Hippocampal formation (tissue), 2 donors: ENCODE measurements around the gene CADM1.

Source experiments
- DNase-seq, 2 donors: peaks; one replicate each; lab custom pipeline; 2025; lab: John Stamatoyannopoulos, UW

CADM1 gene

DNA sequence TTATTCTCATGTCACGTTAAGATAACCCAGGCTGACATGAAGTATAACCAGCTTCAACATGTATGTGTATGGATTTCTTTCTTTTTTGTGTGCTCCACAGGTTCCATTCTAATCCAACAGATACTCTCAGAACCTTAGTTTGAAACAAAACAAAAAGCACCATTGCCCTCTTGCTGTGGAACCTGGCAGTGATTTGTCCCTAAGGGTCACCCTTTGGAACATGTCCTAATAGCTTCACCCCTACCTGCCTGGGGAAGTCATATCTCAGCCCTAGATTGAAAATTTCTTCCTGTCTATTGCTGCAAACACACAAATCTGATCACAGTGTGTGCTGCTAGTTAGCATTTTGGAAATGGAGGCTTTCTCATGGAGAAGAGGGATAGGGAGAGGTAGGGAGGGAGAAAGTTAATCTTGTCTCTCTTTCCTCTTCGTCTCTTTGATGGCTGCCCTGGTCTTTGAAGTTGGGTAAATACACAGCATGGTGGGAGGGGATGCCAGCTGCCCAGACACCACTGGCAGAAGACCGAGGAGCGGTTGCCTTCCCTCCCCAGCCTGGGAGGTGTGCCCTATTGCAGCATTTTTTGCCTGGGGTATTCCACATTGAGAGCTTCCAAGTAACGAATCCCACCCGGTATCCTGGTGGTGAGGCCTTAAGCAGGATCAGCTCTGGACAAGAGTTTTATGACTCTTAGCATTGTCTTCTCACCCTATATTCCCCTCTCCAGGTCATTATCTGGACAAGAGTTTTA is 11.6 kb upstream of the CADM1 start:
- no peak for DNase-seq

DNA sequence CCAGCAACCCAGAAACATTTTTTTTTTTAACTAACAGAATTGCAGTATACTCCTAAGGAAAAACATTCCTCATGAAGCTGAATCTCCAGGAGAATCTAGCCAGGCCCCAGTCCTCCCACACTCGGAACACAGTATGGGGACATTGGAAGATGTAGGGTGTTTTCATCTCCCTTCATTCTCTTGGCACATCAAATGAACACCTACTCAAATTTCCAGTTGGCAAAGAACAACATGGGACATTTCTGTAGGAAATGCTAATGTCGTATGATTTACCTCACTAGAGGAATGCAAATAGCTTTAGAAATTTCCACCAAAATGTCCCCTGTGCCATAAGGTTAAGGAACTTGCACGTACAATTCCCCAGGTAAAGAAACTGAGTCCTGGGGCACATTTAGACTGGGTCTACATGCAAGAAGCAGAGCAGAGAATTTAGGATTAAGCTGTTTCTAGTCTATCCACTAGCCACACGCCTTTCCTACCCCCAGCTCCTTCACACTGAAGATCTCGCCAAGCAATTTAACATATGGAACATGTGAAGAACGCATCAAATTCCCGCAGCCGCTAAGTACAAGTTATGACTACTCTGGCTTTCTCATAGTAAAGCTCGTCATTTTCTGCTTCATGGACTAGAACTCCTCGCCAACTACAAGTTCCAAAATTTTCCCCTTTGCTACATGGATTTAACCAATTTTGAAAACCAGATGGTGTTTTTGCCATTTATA is 2.9 kb upstream of the CADM1 start:
- no peak for DNase-seq

- DNase-seq, result no peak
These were observed 960 bp upstream of the CADM1 start for GRCh38 chr11:115505175-115505574.

- DNase-seq, result no peak
These were observed 334 bp downstream of the CADM1 start for GRCh38 chr11:115503886-115504275.

- peak; percentile 84 to 90 for DNase-seq
These were observed 931 bp downstream of the CADM1 start for GRCh38 chr11:115503083-115503885.

DNA sequence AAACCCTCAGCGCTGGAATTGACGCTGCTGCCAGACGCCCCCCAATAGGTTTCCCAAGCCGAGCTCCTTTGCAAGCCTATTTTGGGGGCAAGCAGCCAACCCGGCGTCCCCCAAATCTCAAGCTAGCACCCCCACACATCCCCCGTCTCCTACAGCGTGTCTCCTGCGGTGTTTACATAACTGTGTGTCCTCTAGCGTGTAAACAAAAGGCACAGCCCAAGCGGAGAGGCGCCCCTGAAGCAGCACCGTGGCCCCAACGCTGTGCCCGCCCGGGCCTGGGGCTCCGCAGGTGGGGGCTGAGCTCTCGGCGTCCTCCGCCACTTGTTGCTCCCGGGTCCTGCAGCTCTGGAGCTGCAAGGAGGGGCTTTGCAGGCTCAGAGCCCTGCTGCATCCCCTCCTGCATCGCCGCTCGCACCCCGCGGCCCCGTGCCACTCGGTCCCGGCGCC is 1.6 kb downstream of the CADM1 start:
- DNase-seq, result no peak

DNA sequence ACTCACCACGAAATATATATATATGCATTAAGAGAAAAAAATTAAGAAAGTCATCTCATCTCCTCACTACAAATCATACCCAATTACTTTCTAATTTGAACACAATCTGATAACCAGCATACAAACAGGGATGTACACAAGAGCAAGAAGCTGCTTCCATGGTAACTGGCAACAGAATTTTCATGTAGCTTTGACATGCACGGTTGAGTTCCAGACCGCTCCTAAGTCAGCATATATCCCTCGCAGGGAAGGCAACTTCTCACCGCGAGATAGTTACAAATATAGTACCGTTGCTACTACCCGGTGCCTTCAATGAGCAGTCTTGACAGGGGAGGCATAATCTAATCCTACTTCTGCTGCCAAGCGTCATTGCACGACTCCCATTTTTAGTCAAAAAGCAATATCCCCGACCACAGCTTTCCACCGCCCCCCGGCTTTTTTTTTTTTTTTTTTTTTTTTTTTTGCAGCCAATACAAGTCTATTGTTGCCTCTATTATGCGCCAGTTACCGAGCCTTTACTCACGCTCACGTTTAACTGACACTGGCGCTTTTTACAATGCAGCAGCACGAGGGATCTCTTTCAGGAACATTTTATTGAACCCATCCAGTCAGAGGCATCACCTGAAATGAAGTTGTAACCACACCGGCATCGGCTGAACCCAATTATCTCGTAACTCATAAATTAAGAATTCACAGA is 2.2 kb downstream of the CADM1 start:
- peak; percentile 39 to 46 for DNase-seq

DNA sequence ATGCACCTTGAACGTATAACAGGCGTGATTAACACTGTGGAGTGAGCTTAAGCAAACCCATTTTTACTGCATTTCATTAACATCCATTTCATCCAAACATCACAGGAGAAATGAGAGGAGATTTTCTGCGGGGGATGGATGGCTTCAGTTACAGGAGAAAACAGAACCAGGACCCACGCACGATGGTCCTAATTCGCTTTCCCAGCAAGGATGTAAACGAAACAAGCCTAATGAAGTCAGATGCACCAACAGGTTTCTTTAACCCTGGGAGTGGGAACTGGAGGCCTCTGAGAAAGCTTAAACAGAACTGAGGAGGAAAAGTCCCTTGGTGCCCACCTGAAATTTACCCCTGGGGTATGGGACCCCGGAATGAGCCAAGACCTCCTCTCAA is 2.7 kb downstream of the CADM1 start:
- no peak for DNase-seq

- DNase-seq, result peak; percentile 80 to 98
These were observed 3.4 kb downstream of the CADM1 start for GRCh38 chr11:115500547-115501501.

GRCh38 chr11:115499891-115500290 is 4.3 kb downstream of the CADM1 start:
- peak in 1 of 2 donors; percentile 54 for DNase-seq

- DNase-seq, result no peak
These were observed 4.9 kb downstream of the CADM1 start for GRCh38 chr11:115499241-115499799.

GRCh38 chr11:115498354-115498753 is 5.9 kb downstream of the CADM1 start:
- DNase-seq, result no peak

GRCh38 chr11:115497303-115497702 is 6.9 kb downstream of the CADM1 start:
- no peak for DNase-seq

GRCh38 chr11:115496892-115497291 is 7.3 kb downstream of the CADM1 start:
- no peak for DNase-seq

GRCh38 chr11:115493905-115494304 is 10.3 kb downstream of the CADM1 start:
- no peak for DNase-seq

DNA sequence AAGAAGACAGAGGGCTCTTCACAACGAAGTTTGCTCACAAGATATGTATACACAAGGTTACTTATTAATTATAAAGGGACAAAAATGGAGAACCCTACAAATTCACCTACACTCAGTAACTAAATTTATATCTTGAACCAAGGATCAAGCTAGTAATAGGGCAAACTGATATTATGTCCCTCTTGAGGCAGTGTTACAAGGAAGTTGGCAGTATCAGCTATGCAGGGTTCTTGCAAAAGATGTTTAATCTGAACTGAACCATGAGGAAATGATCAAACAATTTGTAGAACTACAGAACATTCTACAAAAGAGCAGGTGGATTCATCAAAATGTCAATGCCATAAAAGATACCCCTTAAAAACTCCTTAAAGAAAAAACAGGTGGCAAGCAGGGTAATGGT is 10.7 kb downstream of the CADM1 start:
- DNase-seq, result no peak

GRCh38 chr11:115489466-115489865 is 14.7 kb downstream of the CADM1 start:
- no peak for DNase-seq

DNA sequence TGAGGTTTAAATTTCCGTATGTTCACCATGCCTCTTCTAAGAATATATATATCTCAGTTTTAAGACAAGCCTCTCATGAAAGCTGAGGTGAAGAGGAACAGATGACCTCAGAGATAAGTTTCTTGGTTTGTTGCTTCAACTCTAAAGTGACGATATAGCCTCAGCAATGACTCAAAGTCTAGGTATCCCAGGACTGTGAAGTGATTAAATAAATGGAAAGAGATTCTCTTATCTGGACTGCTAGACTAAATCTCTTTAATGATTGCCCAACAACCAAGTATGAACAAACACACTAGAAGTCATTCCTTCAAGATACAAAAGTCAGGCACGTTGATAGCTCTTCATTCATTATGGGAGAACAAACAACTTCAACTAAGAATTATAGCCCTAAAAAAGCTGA is 15.3 kb downstream of the CADM1 start:
- DNase-seq, result no peak

- no peak for DNase-seq
These were observed 22.7 kb downstream of the CADM1 start for GRCh38 chr11:115481528-115481927.

DNA sequence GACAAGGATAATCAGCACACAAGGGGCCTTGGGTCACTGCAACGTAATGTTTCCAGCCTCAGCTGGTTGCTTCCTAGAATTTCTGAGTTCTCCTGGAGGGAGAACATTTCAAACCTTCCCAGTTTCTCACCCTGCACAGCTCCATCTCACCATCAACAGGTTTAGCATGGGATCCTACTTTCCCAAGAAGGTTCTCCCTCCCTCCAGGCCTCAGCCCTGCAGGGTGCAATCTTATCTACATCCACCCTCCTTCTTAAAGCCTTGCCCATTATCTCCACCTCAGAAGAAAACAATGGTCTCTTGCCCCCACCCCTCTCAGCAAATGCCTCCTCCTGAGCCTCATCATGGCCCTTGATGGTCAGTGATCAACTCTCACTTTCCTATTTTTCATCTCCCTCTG is 23.6 kb downstream of the CADM1 start:
- DNase-seq, result no peak

DNA sequence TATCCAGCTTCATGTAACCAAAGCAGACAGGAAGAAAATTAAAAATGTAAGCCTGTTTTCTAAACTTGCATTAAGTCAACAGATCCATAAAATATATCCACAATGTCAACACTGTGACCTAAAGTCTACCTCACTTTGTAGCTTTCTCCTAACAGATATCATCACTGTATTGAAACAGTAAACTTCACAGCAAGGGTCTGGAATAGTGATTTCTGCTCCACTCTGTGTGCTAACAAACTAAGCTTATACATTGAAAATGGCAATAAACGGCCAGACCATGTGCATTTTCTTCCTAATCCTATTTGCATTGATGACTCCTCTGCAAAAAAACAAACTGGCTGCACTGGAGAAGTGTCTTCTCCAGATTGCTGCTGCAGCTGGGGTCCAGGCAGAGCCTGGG is 26.8 kb downstream of the CADM1 start:
- no peak for DNase-seq
